IMR-90 (cell line): ENCODE measurements around the gene FAM118A. TPM values are rescaled to one million over a fixed set of nuclear protein-coding genes. Genes with fewer than 3 reads are reported as not detected.

Experiments
- FOS ChIP-seq: fragments of 150-350 bp; IDR thresholded peaks from 2 replicates; pipeline ENCODE4 v1.6.1; 2016; ENCODE audit warnings: low read depth, low read length
- MXI1 ChIP-seq: IDR thresholded peaks from 2 replicates; pipeline ENCODE4 v1.6.1; 2012; ENCODE audit warnings: low read depth, mild to moderate bottlenecking, low read length, moderate library complexity, borderline replicate concordance
- NFE2L2 ChIP-seq: fragments of 150-350 bp; IDR thresholded peaks from 2 replicates; pipeline ENCODE4 v1.6.1; 2016; ENCODE audit warnings: low read depth, mild to moderate bottlenecking, low read length
- RAD21 ChIP-seq: IDR thresholded peaks from 2 replicates; pipeline ENCODE4 v1.6.1; 2012; ENCODE audit warnings: low read length, improper control_type of control experiment
- RCOR1 ChIP-seq: IDR thresholded peaks from 2 replicates; pipeline ENCODE4 v1.6.1; 2012; ENCODE audit warnings: mild to moderate bottlenecking, low read length, improper control_type of control experiment; ENCODE audit not compliant: insufficient replicate concordance
- USF2 ChIP-seq: fragments of 150-350 bp; IDR thresholded peaks from 2 replicates; pipeline ENCODE4 v1.6.1; 2017; ENCODE audit warnings: mild to moderate bottlenecking, antibody characterized with exemption, low read length, low read depth
- polyA plus RNA-seq, 3 experiments: library from polyadenylated mRNA; depleted of rRNA; stranded (reverse); fragments of >200 nt; gene quantifications; 2 replicates each; pipeline ENCODE4 v1.2.3, GENCODE V29; 2012; ENCODE audit warnings: low replicate concordance in 1 of 3
- total RNA-seq: library from RNA; depleted of rRNA; stranded (reverse); fragments of >200 nt; gene quantifications from 2 replicates; pipeline ENCODE4 v1.2.3, GENCODE V29; 2012

Gene FAM118A
- total and polyA plus RNA-seq, 2 of the 4 experiments (the other 2 are of a cell fraction): 20.6 to 95.6 TPM

GRCh38 chr22:45335854-45336522 is 26.3 kb downstream of the FAM118A start (continued):
- TF ChIP-seq RCOR1 (no peak), RAD21 (no peak), USF2 (no peak), NFE2L2 (no peak), MXI1 (no peak), FOS (no peak)
